A673 (cell line): ENCODE measurements around the gene TBPL1. TPM values are rescaled to one million over a fixed set of nuclear protein-coding genes. Genes with fewer than 3 reads are reported as not detected.

Experiments
- BruUV-seq: library from RNA; stranded (reverse); fragments of 400-500 nt; replicated peaks from 2 replicates; lab custom pipeline; 2021; lab: Mats Ljungman, UMichigan
- CTCF ChIA-PET: fragments of 300-600 bp; sonication (Branson Sonifier 250); formaldehyde crosslinking; loops from one replicate; lab custom pipeline; 2022; ENCODE audit warnings: antibody characterized with exemption; lab: Charles Lee
- POLR2A ChIA-PET: fragments of 300-600 bp; sonication (Branson Sonifier 250); formaldehyde crosslinking; loops from one replicate; lab custom pipeline; 2022; ENCODE audit warnings: antibody characterized with exemption; ENCODE audit not compliant: low non-redundant PET; lab: Charles Lee
- DNase-seq: peaks from one replicate; pipeline ENCODE4 v3.0.0-alpha.2; 2015; ENCODE audit warnings: low spot score
- H3K27ac ChIP-seq: fragments of 200-600 bp; sonication (generic); 2 replicates; pipeline ENCODE4 v1.5.1; 2016; ENCODE audit warnings: mixed run types, low read depth, mild to moderate bottlenecking, mixed read lengths, antibody characterized with exemption, low read length; ENCODE audit not compliant: poor library complexity, severe bottlenecking
- H3K27me3 ChIP-seq: fragments of 200-600 bp; sonication (generic); replicated peaks from 2 replicates; pipeline ENCODE4 v1.6.1; 2017; ENCODE audit warnings: mixed run types, low read depth, mild to moderate bottlenecking, mixed read lengths, antibody characterized with exemption, low read length; ENCODE audit not compliant: insufficient read depth, poor library complexity
- H3K36me3 ChIP-seq: fragments of 200-600 bp; sonication (generic); 2 replicates; pipeline ENCODE4 v1.6.1; 2016; ENCODE audit warnings: mixed run types, mild to moderate bottlenecking, mixed read lengths, antibody characterized with exemption, low read length; ENCODE audit not compliant: insufficient read depth, poor library complexity, severe bottlenecking
- H3K4me1 ChIP-seq: fragments of 200-600 bp; sonication (generic); 2 replicates; pipeline ENCODE4 v1.6.1; 2017; ENCODE audit warnings: mixed run types, mild to moderate bottlenecking, mixed read lengths, antibody characterized with exemption, low read length; ENCODE audit not compliant: insufficient read depth, poor library complexity, severe bottlenecking
- H3K4me3 ChIP-seq: fragments of 200-600 bp; sonication (generic); 2 replicates; pipeline ENCODE4 v1.5.1; 2016; ENCODE audit warnings: low read depth, mixed run types, mild to moderate bottlenecking, mixed read lengths, low read length; ENCODE audit not compliant: poor library complexity, severe bottlenecking
- H3K9me3 ChIP-seq: fragments of 200-600 bp; sonication (generic); 2 replicates; pipeline ENCODE4 v1.6.1; 2016; ENCODE audit warnings: mixed run types, low read depth, mild to moderate bottlenecking, mixed read lengths, antibody characterized with exemption, low read length; ENCODE audit not compliant: poor library complexity, severe bottlenecking
- EZH2 ChIP-seq: fragments of 200-600 bp; sonication (generic); IDR thresholded peaks from 2 replicates; pipeline ENCODE4 v1.6.1; 2017; ENCODE audit warnings: borderline replicate concordance, low read depth, mild to moderate bottlenecking, mixed read lengths, antibody characterized with exemption, low read length; ENCODE audit not compliant: poor library complexity, severe bottlenecking
- intact Hi-C: fragments of 100-400 bp; cut with micrococcal nuclease; formaldehyde crosslinking; loops from one replicate; pipeline ENCODE4 v1.10.0; 2022; ENCODE audit not compliant: unreplicated experiment
- total RNA-seq: library from RNA; stranded (reverse); gene quantifications from 2 replicates; pipeline ENCODE4 v1.2.3, GENCODE V29; 2021
- TF ChIP-seq, protein P1 (sequence below): fragments of 300-800, 200-600 bp; sonication (generic); conservative IDR thresholded peaks from 2 replicates; pipeline ENCODE4 v1.5.1; 2017; ENCODE audit warnings: low read depth, mild to moderate bottlenecking, antibody characterized with exemption, low read length, moderate library complexity, mixed read lengths

Gene TBPL1
- total RNA-seq, 1 experiment from 2014 or later: 46.3 TPM

DNA sequence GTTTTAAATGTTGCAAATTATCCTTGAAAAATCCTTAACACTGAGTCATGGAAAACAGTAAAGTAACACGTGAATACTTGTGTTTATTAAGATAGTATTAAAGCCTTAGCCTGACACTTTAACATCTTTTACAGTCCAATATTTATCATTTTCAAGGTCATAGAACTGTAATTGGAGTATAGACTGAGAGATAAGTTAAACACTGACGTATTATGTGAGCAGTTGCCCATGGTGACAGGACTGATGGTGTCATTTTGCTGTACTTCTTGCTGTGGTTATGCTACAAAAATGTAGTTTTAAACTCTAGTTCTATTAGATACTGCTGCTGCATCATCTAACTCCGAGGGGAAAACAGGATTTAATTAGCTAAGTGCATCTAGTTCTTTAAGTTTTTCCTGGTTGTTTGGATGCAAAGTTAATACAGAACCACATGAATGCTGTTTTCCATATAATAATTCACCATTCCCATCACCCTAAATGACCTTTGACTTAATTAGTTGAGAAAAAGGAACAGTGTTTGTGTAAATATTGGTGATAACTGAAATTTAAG, 61.6 kb downstream of the TBPL1 start:
- intact Hi-C loops: no loop called here
- Histone ChIP-seq H3K36me3 (no peaks in the 10 kb centered on the region), H3K4me1 (no peaks in the 10 kb centered on the region), H3K27me3 (no peaks in the 10 kb centered on the region), H3K27ac (no peak overlapping the region), H3K4me3 (no peak overlapping the region), H3K9me3 (no peaks in the 10 kb centered on the region)
- DNase-seq: no peak
- TF ChIP-seq, protein P1, sequence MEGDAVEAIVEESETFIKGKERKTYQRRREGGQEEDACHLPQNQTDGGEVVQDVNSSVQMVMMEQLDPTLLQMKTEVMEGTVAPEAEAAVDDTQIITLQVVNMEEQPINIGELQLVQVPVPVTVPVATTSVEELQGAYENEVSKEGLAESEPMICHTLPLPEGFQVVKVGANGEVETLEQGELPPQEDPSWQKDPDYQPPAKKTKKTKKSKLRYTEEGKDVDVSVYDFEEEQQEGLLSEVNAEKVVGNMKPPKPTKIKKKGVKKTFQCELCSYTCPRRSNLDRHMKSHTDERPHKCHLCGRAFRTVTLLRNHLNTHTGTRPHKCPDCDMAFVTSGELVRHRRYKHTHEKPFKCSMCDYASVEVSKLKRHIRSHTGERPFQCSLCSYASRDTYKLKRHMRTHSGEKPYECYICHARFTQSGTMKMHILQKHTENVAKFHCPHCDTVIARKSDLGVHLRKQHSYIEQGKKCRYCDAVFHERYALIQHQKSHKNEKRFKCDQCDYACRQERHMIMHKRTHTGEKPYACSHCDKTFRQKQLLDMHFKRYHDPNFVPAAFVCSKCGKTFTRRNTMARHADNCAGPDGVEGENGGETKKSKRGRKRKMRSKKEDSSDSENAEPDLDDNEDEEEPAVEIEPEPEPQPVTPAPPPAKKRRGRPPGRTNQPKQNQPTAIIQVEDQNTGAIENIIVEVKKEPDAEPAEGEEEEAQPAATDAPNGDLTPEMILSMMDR: no peak
- no peak for TF ChIP-seq EZH2
- CTCF ChIA-PET: no interaction called here
- no TSS peak for BruUV-seq
- POLR2A ChIA-PET: no interaction called here

DNA sequence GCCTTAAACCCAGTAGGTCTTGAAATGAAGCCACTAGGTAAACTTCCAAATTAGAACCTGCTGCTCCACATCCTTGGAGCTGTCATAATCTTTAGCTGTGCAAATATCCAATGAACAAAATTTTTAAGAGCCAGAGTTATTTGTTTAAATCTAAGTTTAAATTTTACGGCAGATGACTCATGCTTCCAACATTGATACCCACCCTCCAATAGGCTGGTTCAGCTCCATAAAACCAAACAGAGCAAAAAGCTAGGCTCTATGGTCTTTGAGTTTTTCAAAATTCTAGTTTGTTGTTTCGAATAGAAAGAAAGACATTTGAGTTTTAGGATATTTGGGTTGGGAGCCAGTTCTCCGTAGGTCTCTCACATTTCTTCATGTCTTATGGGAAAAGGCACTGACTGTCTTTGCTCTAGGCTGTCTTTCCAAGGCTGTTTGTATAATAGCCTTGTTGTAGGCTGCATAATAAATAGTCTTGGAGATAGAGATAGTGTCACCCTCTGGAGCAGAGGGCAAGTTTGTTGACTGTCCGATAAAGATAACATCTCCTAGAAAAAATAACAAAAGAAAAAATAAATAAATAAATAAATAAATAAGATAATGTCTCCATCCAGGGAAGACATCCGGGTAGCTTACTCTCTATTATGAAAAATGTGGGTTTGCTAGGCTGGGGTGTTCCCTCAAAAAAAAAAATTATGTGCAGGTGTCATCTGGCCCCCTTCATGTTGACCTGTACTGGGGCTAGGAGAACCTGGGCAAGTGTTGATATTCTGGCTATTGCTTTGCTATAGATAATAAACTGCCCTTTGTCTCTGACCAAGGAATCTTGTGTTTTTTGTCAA, 62.9 kb downstream of the TBPL1 start:
- ChIA-PET POLR2A (no interaction called here), CTCF (no interaction called here)
- Histone ChIP-seq H3K9me3 (no peaks in the 10 kb centered on the region), H3K4me3 (no peak overlapping the region), H3K4me1 (no peaks in the 10 kb centered on the region), H3K36me3 (no peaks in the 10 kb centered on the region), H3K27ac (no peak overlapping the region), H3K27me3 (no peaks in the 10 kb centered on the region)
- TF ChIP-seq EZH2: no peak
- DNase-seq: no peak
- intact Hi-C loops: no loop called here
- no TSS peak for BruUV-seq

DNA sequence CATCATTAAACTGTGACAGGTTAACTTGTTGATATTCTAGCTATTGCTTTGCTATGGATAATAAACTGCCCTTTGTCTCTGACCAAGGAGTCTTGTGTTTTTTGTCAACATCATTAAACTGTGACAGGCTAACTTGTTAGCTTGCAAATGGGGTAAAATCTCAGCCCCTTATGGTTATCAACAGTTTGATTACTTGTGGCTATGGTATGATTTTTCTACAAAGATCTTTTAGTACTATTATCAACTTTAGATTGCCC, 63.5 kb downstream of the TBPL1 start:
- no peaks in the 10 kb centered on the region for H3K36me3 ChIP-seq
- H3K27ac ChIP-seq: no peak overlapping the region
- DNase-seq: no peak
- ChIA-PET CTCF (no interaction called here), POLR2A (no interaction called here)
- no peak overlapping the region for H3K4me3 ChIP-seq
- no peak for TF ChIP-seq EZH2
- TF ChIP-seq, protein P1: no peak
- intact Hi-C loops: no loop called here
- H3K4me1 ChIP-seq: no peaks in the 10 kb centered on the region
- H3K27me3 ChIP-seq: no peaks in the 10 kb centered on the region
- no TSS peak for BruUV-seq
- no peaks in the 10 kb centered on the region for H3K9me3 ChIP-seq
